SK-N-SH (cell line): ENCODE results near the gene PRDM5. TPM values are rescaled to one million over a fixed set of nuclear protein-coding genes. Genes with fewer than 3 reads are reported as not detected.

ENCODE experiments used
- CTCF ChIA-PET: fragments of 300-600, 350-600 bp; formaldehyde crosslinking; extraction: SDS; loops from one replicate; lab custom pipeline; 2021; lab: Yijun Ruan, JAX
- POLR2A ChIA-PET: fragments of 350-600 bp; sonication (Branson Sonifier 250); formaldehyde crosslinking; extraction: SDS; loops from one replicate; lab custom pipeline; 2020; ENCODE audit warnings: antibody characterized with exemption, inconsistent platforms; lab: Yijun Ruan, JAX
- DNase-seq: peaks from one replicate; pipeline ENCODE4 v3.0.0; 2012
- H2AFZ ChIP-seq: fragments of 200-600 bp; sonication (generic); 2 replicates; pipeline ENCODE4 v1.8.1; 2016; ENCODE audit warnings: antibody characterized with exemption, mild to moderate bottlenecking, low read depth
- H3F3A ChIP-seq: fragments of 200-600 bp; sonication (generic); replicated peaks from 2 replicates; pipeline ENCODE3; 2016; ENCODE audit warnings: antibody characterized with exemption, mild to moderate bottlenecking; ENCODE audit not compliant: insufficient read depth
- H3K27ac ChIP-seq, 2 experiments: fragments of 200-500 bp in 1 of 2; fragments of 200-600 bp in 1 of 2; sonication (Bioruptor generic) in 1 of 2; sonication (generic), shearing (Covaris generic) in 1 of 2; 2 replicates each; pipeline versions ENCODE4 v1.5.1 to v1.6.1; 2014 to 2016; ENCODE audit warnings: low read depth in 2 of 2, inconsistent platforms in 1 of 2, low read length in 1 of 2, mild to moderate bottlenecking in 1 of 2, mixed read lengths in 1 of 2
- H3K27me3 ChIP-seq: fragments of 200-600 bp; sonication (generic), shearing (Covaris generic); 2 replicates; pipeline ENCODE4 v1.6.1; 2016; ENCODE audit warnings: mixed run types; ENCODE audit not compliant: insufficient read depth
- H3K36me3 ChIP-seq, 2 experiments: fragments of 200-500 bp in 1 of 2; fragments of 200-600 bp in 1 of 2; sonication (Bioruptor generic) in 1 of 2; sonication (generic) in 1 of 2; replicated peaks in 1 of 2; 2 replicates each; pipeline versions ENCODE3 to v1.5.1; 2014 to 2016; ENCODE audit warnings: low read length in 1 of 2, mild to moderate bottlenecking in 1 of 2; ENCODE audit not compliant: insufficient read depth in 2 of 2, control insufficient read depth in 1 of 2
- H3K4me1 ChIP-seq, 2 experiments: fragments of 200-500 bp in 1 of 2; fragments of 200-600 bp in 1 of 2; sonication (Bioruptor generic) in 1 of 2; sonication (generic), shearing (Covaris generic) in 1 of 2; 2 replicates each; pipeline versions ENCODE4 v1.5.1 to v1.6.1; 2014 to 2016; ENCODE audit warnings: low read depth in 1 of 2, low read length in 1 of 2, mixed run types in 1 of 2; ENCODE audit not compliant: insufficient read depth in 2 of 2, control insufficient read depth in 1 of 2
- H3K4me2 ChIP-seq: fragments of 200-600 bp; sonication (generic), shearing (Covaris generic); 2 replicates; pipeline ENCODE4 v1.6.1; 2017; ENCODE audit warnings: mixed run types
- H3K4me3 ChIP-seq, 2 experiments: fragments of 200-500 bp in 1 of 2; fragments of 200-600 bp in 1 of 2; sonication (Bioruptor generic) in 1 of 2; sonication (generic), shearing (Covaris generic) in 1 of 2; 2 replicates each; pipeline versions ENCODE4 v1.5.1 to v1.8.1; 2014 to 2016; ENCODE audit warnings: low read depth in 2 of 2, inconsistent platforms in 1 of 2, low read length in 1 of 2, mild to moderate bottlenecking in 1 of 2, mixed read lengths in 1 of 2, moderate library complexity in 1 of 2
- H3K79me2 ChIP-seq: fragments of 200-600 bp; sonication (generic); 2 replicates; pipeline ENCODE4 v1.8.1; 2017; ENCODE audit warnings: mild to moderate bottlenecking; ENCODE audit not compliant: insufficient read depth
- H3K9ac ChIP-seq: fragments of 200-600 bp; sonication (generic); 2 replicates; pipeline ENCODE4 v1.6.1; 2017; ENCODE audit warnings: mixed run types
- H3K9me2 ChIP-seq: fragments of 200-600 bp; sonication (generic); 2 replicates; pipeline ENCODE4 v1.6.1; 2017; ENCODE audit warnings: mixed run types
- H3K9me3 ChIP-seq: fragments of 200-600 bp; sonication (generic); 2 replicates; pipeline ENCODE4 v1.6.1; 2017; ENCODE audit warnings: mixed run types, mild to moderate bottlenecking, moderate library complexity
- H4K20me1 ChIP-seq: fragments of 200-600 bp; sonication (generic); 2 replicates; pipeline ENCODE4 v1.6.1; 2017; ENCODE audit warnings: mild to moderate bottlenecking, mixed run types; ENCODE audit not compliant: insufficient read depth
- EP300 ChIP-seq, 2 experiments: IDR thresholded peaks; 2 replicates each; pipeline versions ENCODE4 v1.4.0 to v1.6.1; 2012; ENCODE audit warnings: borderline replicate concordance in 1 of 2, low read depth in 1 of 2, low read length in 1 of 2
- EZH2phosphoT487 ChIP-seq: fragments of 200-600 bp; sonication (generic); IDR thresholded peaks from 2 replicates; pipeline ENCODE4 v1.6.1; 2017; ENCODE audit warnings: low read depth, mixed run types, mild to moderate bottlenecking, antibody characterized with exemption, moderate library complexity, borderline replicate concordance
- GATA2 ChIP-seq: sonication (generic); formaldehyde crosslinking; IDR thresholded peaks from 2 replicates; pipeline ENCODE4 v1.5.0; 2020; ENCODE audit warnings: mild to moderate bottlenecking, missing genetic modification reagents
- IRF3 ChIP-seq: fragments of 150-350 bp; IDR thresholded peaks from 2 replicates; pipeline ENCODE4 v1.6.1; 2016; ENCODE audit warnings: mild to moderate bottlenecking, low read depth, low read length
- MEF2A ChIP-seq: IDR thresholded peaks from 2 replicates; pipeline ENCODE4 v1.4.0; 2012; ENCODE audit warnings: low read depth, borderline replicate concordance
- MXI1 ChIP-seq: IDR thresholded peaks from 2 replicates; pipeline ENCODE4 v1.6.1; 2012; ENCODE audit warnings: mild to moderate bottlenecking, low read depth, low read length, improper control_type of control experiment
- NFIC ChIP-seq: IDR thresholded peaks from 2 replicates; pipeline ENCODE4 v1.4.0; 2012; ENCODE audit warnings: borderline replicate concordance
- RCOR1 ChIP-seq: fragments of 150-350 bp; IDR thresholded peaks from 2 replicates; pipeline ENCODE4 v1.6.1; 2017; ENCODE audit warnings: antibody characterized with exemption, low read length
- REST ChIP-seq: IDR thresholded peaks from 2 replicates; pipeline ENCODE4 v1.6.1; 2012; ENCODE audit warnings: mild to moderate bottlenecking, low read depth, low read length, moderate library complexity
- RXRA ChIP-seq: IDR thresholded peaks from 2 replicates; pipeline ENCODE4 v1.4.0; 2012; ENCODE audit warnings: low read depth, mild to moderate bottlenecking, borderline replicate concordance
- SIN3A ChIP-seq: IDR thresholded peaks from 2 replicates; pipeline ENCODE4 v1.6.1; 2012; ENCODE audit warnings: low read depth, mild to moderate bottlenecking, low read length, moderate library complexity, borderline replicate concordance
- SMC3 ChIP-seq: IDR thresholded peaks from 2 replicates; pipeline ENCODE4 v1.6.1; 2012; ENCODE audit warnings: low read depth, low read length, improper control_type of control experiment
- TAF1 ChIP-seq: IDR thresholded peaks from 2 replicates; pipeline ENCODE4 v1.6.1; 2012; ENCODE audit warnings: low read depth, mild to moderate bottlenecking, low read length, moderate library complexity, borderline replicate concordance
- TEAD4 ChIP-seq: IDR thresholded peaks from 2 replicates; pipeline ENCODE4 v1.4.0; 2012; ENCODE audit warnings: mild to moderate bottlenecking, borderline replicate concordance; ENCODE audit not compliant: insufficient read depth
- USF1 ChIP-seq: IDR thresholded peaks from 2 replicates; pipeline ENCODE4 v1.4.0; 2012; ENCODE audit warnings: low read depth, borderline replicate concordance
- YY1 ChIP-seq: IDR thresholded peaks from 2 replicates; pipeline ENCODE4 v1.4.0; 2012; ENCODE audit warnings: low read depth, mild to moderate bottlenecking
- WGBS: methylation state at CpG from one replicate; pipeline ENCODE4 v1.1.6; 2017; ENCODE audit warnings: low lambda C conversion rate; 5-methylcytosine and 5-hydroxymethylcytosine counted together
- polyA plus RNA-seq, 3 experiments: library from polyadenylated mRNA; depleted of rRNA; stranded (reverse); fragments of >200 nt; gene quantifications; 2 replicates each; pipeline ENCODE4 v1.2.3, GENCODE V29; 2012
- TF ChIP-seq, protein P1 (sequence below): fragments of 150-350 bp; IDR thresholded peaks from 2 replicates; pipeline ENCODE4 v1.6.1; 2017; ENCODE audit warnings: antibody characterized with exemption, low read length, low read depth, borderline replicate concordance

PRDM5 gene
- polyA plus RNA-seq, 1 of the 3 experiments (the other 2 are of a cell fraction): 3.8 TPM

GRCh38 chr4:120755864-120756263 is 166.7 kb downstream of the PRDM5 start:
- CTCF ChIA-PET: interaction anchor here (1.7 kb wide), 1 partner anchor 10 kb away, joined by 4 read pairs; no protein-coding TSS in a partner anchor
- no peak overlapping the region for H3K4me3 ChIP-seq
- TF ChIP-seq TAF1 (no peak), USF1 (no peak), GATA2 (no peak), YY1 (no peak), IRF3 (no peak), NFIC (no peak), MEF2A (no peak), REST (no peak), SIN3A (no peak)
- TF ChIP-seq, all 33 proteins: peak for 0

GRCh38 chr4:120754590-120754989 is 167.9 kb downstream of the PRDM5 start:
- no peak overlapping the region; a peak in 1 of 4 replicates for H3K27ac ChIP-seq
- no peak for DNase-seq
- no peak overlapping the region for H3K4me3 ChIP-seq
- H3K9me2 ChIP-seq: no peaks in the 10 kb centered on the region
- no peak overlapping the region for H3K4me2 ChIP-seq
- no peaks in the 10 kb centered on the region for H3K79me2 ChIP-seq
- no peaks in the 10 kb centered on the region for H3K27me3 ChIP-seq
- H4K20me1 ChIP-seq: no peaks in the 10 kb centered on the region
- H3K4me1 ChIP-seq: peaks cover 0 to 9% of the 10 kb centered on the region in 2 experiments; a peak in 2 of 4 replicates
- ChIA-PET POLR2A (no interaction called here), CTCF (no interaction called here)
- H3K9me3 ChIP-seq: 0 out of 2 replicates have a peak, but pooled peaks cover 5% of the 10 kb centered on the region
- WGBS: 93% methylated on average over 4 of the region's 4 CpGs
- H3F3A ChIP-seq: no peaks in the 10 kb centered on the region
- no peak overlapping the region for H3K9ac ChIP-seq
- H3K36me3 ChIP-seq: peaks cover 0 to 4% of the 10 kb centered on the region in 2 experiments
- H2AFZ ChIP-seq: no peak overlapping the region
- TF ChIP-seq TAF1: no peak
- no peak for TF ChIP-seq NFIC
- TF ChIP-seq EZH2phosphoT487: no peak
- no peak for TF ChIP-seq SMC3
- no peak for TF ChIP-seq SIN3A
- no peak for TF ChIP-seq MEF2A
- TF ChIP-seq RCOR1: no peak
- TF ChIP-seq, protein P1, sequence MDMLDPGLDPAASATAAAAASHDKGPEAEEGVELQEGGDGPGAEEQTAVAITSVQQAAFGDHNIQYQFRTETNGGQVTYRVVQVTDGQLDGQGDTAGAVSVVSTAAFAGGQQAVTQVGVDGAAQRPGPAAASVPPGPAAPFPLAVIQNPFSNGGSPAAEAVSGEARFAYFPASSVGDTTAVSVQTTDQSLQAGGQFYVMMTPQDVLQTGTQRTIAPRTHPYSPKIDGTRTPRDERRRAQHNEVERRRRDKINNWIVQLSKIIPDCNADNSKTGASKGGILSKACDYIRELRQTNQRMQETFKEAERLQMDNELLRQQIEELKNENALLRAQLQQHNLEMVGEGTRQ: no peak
- TF ChIP-seq EP300 (IDR thresholded peaks at IDR 0.05; ENCODE audit: borderline replicate concordance in 1 of 2, low read depth in 1 of 2, low read length in 1 of 2): no peak
- TF ChIP-seq MXI1: no peak
- TF ChIP-seq TEAD4: no peak
- no peak for TF ChIP-seq RXRA

More at GRCh38 chr4:120755864-120756263, 166.7 kb downstream of the PRDM5 start:
- H2AFZ ChIP-seq: no peak overlapping the region
- H4K20me1 ChIP-seq: no peaks in the 10 kb centered on the region
- peaks cover 0 to 9% of the 10 kb centered on the region in 2 experiments; a peak in 2 of 4 replicates for H3K4me1 ChIP-seq
- H3K9ac ChIP-seq: no peak overlapping the region
- DNase-seq: no peak
- H3K79me2 ChIP-seq: no peaks in the 10 kb centered on the region
- no peaks in the 10 kb centered on the region for H3K27me3 ChIP-seq
- H3F3A ChIP-seq: no peaks in the 10 kb centered on the region
- WGBS: 100% methylated on average over 1 of the region's 1 CpG
- H3K9me2 ChIP-seq: no peaks in the 10 kb centered on the region
- peaks cover 0 to 4% of the 10 kb centered on the region in 2 experiments for H3K36me3 ChIP-seq
- no peak overlapping the region; a peak in 1 of 4 replicates for H3K27ac ChIP-seq
- POLR2A ChIA-PET: interaction anchor here (0.5 kb wide), 1 partner anchor 672 kb away, joined by 5 read pairs; no protein-coding TSS in a partner anchor
- no peak overlapping the region for H3K4me2 ChIP-seq
- 0 out of 2 replicates have a peak, but pooled peaks cover 5% of the 10 kb centered on the region for H3K9me3 ChIP-seq
